GM18868 (cell line): ENCODE measurements around the gene LY6G6D.

Source experiments
- ATAC-seq: cut with Tn5 transposase; IDR thresholded peaks from one replicate; pipeline ENCODE4 v1.9.1; 2021; ENCODE audit warnings: mild to moderate bottlenecking, moderate library complexity; ENCODE audit not compliant: unreplicated experiment

LY6G6D gene

GRCh38 chr6:31734247-31734820 lies 19.2 kb downstream of the LY6G6D start:
- ATAC-seq: no peak

- ATAC-seq: peak; percentile 32
These were observed 19.8 kb downstream of the LY6G6D start for GRCh38 chr6:31734821-31735406.

- ATAC-seq: peak; percentile 28
These were observed 21.0 kb downstream of the LY6G6D start, which contains the start of gene CLIC1 for GRCh38 chr6:31736021-31736767. Gene CLIC1, minus strand, starts transcription at chr6:31736530. Its CDS starts 230 bp downstream, at chr6:31736300.

GRCh38 chr6:31736768-31737314 lies 21.7 kb downstream of the LY6G6D start:
- ATAC-seq: no peak

- no peak for ATAC-seq
These were observed 22.3 kb downstream of the LY6G6D start for GRCh38 chr6:31737315-31737990.

- ATAC-seq: no peak
These were observed 23.1 kb downstream of the LY6G6D start for GRCh38 chr6:31737991-31738979.

GRCh38 chr6:31739639-31740396 lies 24.7 kb downstream of the LY6G6D start, which contains the start of gene MSH5:
Gene MSH5, plus strand, starts transcription at chr6:31740005. Its CDS starts 462 bp downstream, at chr6:31740467.
- peak; percentile 78 for ATAC-seq

- no peak for ATAC-seq
These were observed 25.5 kb downstream of the LY6G6D start for GRCh38 chr6:31740397-31741223.

GRCh38 chr6:31741815-31742214 lies 26.7 kb downstream of the LY6G6D start:
- ATAC-seq: no peak

- ATAC-seq: no peak
These were observed 27.7 kb downstream of the LY6G6D start for GRCh38 chr6:31742894-31743293.

GRCh38 chr6:31744422-31744821 lies 29.3 kb downstream of the LY6G6D start:
- ATAC-seq: no peak

GRCh38 chr6:31749301-31750036 lies 34.3 kb downstream of the LY6G6D start:
- ATAC-seq: no peak

- no peak for ATAC-seq
These were observed 35.4 kb downstream of the LY6G6D start for GRCh38 chr6:31750411-31751022.

GRCh38 chr6:31752739-31753319 lies 37.7 kb downstream of the LY6G6D start:
- no peak for ATAC-seq

- no peak for ATAC-seq
These were observed 43.1 kb downstream of the LY6G6D start for GRCh38 chr6:31758281-31758680.

- ATAC-seq: no peak
These were observed 45.6 kb downstream of the LY6G6D start for GRCh38 chr6:31760790-31761189.

- no peak for ATAC-seq
These were observed 46.2 kb downstream of the LY6G6D start for GRCh38 chr6:31761343-31761742.
